ENCODE measurements around the gene NISCH. TPM values are rescaled to one million over a fixed set of nuclear protein-coding genes. Genes with fewer than 3 reads are reported as not detected.

The NISCH gene
- total RNA-seq, 1 experiment from 2014 or later = 104 TPM

GRCh38 chr3:52521881-52522650 is 66.7 kb downstream of the NISCH start:
- Histone ChIP-seq H3K27me3 (ENCODE audit: insufficient read depth, low read length) (no peaks in the 10 kb centered on the region), H2BK5ac (ENCODE audit: insufficient read length, low read length) (no peak overlapping the region), H2BK15ac (ENCODE audit: low read depth, low read length) (no peak overlapping the region), H2BK12ac (ENCODE audit: insufficient read length, low read depth, low read length) (no peak overlapping the region), H3K23ac (ENCODE audit: insufficient read length, low read depth, low read length) (no peak overlapping the region), H3K18ac (ENCODE audit: insufficient read length, low read depth, low read length) (no peak overlapping the region), H3K9ac (ENCODE audit: extremely low read depth, insufficient read length, low read length) (no peak overlapping the region), H3K79me2 (ENCODE audit: insufficient read depth, low read length) (no peaks in the 10 kb centered on the region), H2AFZ (ENCODE audit: low read length) (no peak overlapping the region), H3K14ac (ENCODE audit: insufficient read depth, low read length) (no peak overlapping the region), H2BK120ac (ENCODE audit: low read depth, low read length, poor library complexity, severe bottlenecking) (no peak overlapping the region), H4K5ac (ENCODE audit: insufficient read length, low read depth, low read length) (no peak overlapping the region), H3T11ph (ENCODE audit: low read length) (no peak overlapping the region), H3K27ac (ENCODE audit: insufficient read length, low read depth, low read length) (no peak overlapping the region), H2BK20ac (ENCODE audit: low read depth, low read length, poor library complexity, severe bottlenecking) (no peak overlapping the region), H4K20me1 (ENCODE audit: control insufficient read depth, insufficient read depth, insufficient read length) (peaks cover 3% of the 10 kb centered on the region), H3K79me1 (ENCODE audit: insufficient read depth, low read depth, low read length, poor library complexity, severe bottlenecking) (no peaks in the 10 kb centered on the region), H3K9me3 (ENCODE audit: control insufficient read depth, low read depth, low read length) (no peaks in the 10 kb centered on the region), H3K4ac (ENCODE audit: low read depth, low read length) (no peak overlapping the region), H3K23me2 (ENCODE audit: insufficient read length, low read depth, low read length, poor library complexity, severe bottlenecking) (no peaks in the 10 kb centered on the region), H3K4me1 (ENCODE audit: insufficient read depth, low read length) (no peaks in the 10 kb centered on the region), H3K56ac (ENCODE audit: insufficient read length, low read depth, low read length) (no peak overlapping the region), H3K4me2 (ENCODE audit: insufficient read depth, insufficient read length, low read length) (no peak overlapping the region), H4K8ac (replicated peaks; ENCODE audit: insufficient read length, low read depth, low read length) (no peak overlapping the region), H4K91ac (ENCODE audit: insufficient read length, low read depth, low read length) (no peak overlapping the region), H2AK5ac (ENCODE audit: insufficient read length, low read length) (no peak overlapping the region)
- peaks cover 6 to 7% of the 10 kb centered on the region in 2 experiments; a peak in 3 of 4 replicates for H3K4me1 Mint-ChIP-seq
- no CpG with 5 or more reads among the region's 33 CpGs for WGBS (ENCODE audit: extremely low coverage, insufficient read length, low lambda C conversion rate)
- H3K27ac Mint-ChIP-seq = no peak overlapping the region
- peaks cover 13 to 34% (median 30%) of the 10 kb centered on the region in 3 experiments; a peak in 6 of 7 replicates for H3K36me3 Mint-ChIP-seq (ENCODE audit: insufficient read depth in 1 of 3, low read depth in 3 of 3)
- DNase-seq = no peak
- no peaks in the 10 kb centered on the region for H3K9me3 Mint-ChIP-seq
- H3K4me3 Mint-ChIP-seq = no peak overlapping the region
- H3K27me3 Mint-ChIP-seq (ENCODE audit: low read depth) = peaks cover 2% of the 10 kb centered on the region
- TF ChIP-seq CTCF (conservative IDR thresholded peaks at IDR 0.05) = no peak

Data from H9 (cell line).